Stimulated activated CD8-positive, alpha-beta memory T cell treated with anti-CD3 and anti-CD28 coated beads, Interleukin-12 subunit alpha, Interleukin-12 subunit beta, amount 100 ng/mL, for 4 hours (primary cell): ENCODE measurements around the gene RBP4.

ENCODE experiments used
- DNase-seq: peaks from one replicate; pipeline ENCODE4 v3.0.0-alpha.2; 2020; ENCODE audit warnings: low read depth

The RBP4 gene

GRCh38 chr10:93601146-93601773 is at the start of gene RBP4:
Gene RBP4 (minus strand): TSS chr10:93601235. CDS start chr10:93601028, 207 bp downstream.
- DNase-seq: no peak

DNA sequence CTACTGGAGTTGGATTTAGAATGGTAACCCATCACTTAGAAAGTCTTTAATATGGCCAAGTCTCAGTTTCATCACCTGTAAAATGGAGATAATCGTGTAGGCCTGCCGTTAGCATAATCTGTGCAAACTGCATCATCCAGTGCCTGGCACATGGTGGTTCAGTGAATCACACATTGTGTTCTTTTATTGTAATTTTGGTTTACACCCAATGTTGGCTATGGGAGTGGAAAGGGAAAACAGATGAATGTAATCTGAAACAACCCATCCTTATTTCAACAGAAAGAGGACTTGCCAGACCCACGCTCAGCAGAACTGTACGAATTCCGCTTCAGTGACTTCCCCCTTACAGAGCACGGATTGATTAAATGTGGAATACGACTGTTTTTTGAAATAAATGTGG is 38.8 kb upstream of the RBP4 start:
- DNase-seq: no peak

DNA sequence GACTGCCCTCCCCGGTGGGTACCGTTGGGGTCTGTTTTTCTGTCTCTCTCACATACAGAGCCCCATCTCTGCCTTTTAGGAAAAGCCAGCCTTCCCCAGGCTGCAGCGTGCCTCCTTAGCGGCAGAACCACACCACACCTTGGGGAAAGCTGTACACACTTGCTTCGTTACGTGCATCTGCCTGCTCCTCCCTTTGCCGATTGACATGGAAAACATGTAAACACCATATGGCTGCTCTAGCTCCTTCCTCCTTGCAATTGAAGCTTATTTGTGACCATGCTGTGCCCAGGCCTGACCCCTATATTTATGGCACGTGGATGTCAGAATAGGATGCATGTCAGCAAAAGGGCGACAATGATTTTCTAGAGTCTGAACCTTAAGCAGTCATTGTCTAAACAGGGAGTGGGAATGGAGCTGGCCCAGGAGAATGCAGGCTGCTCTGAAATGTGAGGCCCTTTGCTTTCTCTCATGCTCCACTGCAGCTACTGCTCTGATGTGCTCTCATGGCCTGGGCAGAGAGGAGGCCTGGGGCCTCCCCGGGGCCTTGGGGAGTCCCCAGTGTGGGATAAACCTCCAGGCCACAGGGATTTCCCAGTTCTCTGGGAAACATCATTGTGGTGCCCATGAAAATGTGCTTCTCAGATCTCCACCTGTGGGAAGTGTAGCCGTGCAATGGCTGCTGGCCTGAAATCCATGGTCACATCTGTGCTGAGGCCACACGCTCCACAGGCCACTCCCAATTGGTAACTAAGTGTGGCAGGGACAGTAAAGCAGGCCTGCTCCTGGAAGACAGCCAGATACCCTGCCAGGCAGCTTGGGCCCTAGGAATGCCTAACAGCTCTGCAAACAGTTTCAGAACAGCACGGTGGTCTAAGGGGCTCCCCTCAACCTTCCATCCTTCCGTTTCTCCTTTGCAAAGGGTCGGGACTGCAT is 29.9 kb upstream of the RBP4 start:
- no peak for DNase-seq

DNA sequence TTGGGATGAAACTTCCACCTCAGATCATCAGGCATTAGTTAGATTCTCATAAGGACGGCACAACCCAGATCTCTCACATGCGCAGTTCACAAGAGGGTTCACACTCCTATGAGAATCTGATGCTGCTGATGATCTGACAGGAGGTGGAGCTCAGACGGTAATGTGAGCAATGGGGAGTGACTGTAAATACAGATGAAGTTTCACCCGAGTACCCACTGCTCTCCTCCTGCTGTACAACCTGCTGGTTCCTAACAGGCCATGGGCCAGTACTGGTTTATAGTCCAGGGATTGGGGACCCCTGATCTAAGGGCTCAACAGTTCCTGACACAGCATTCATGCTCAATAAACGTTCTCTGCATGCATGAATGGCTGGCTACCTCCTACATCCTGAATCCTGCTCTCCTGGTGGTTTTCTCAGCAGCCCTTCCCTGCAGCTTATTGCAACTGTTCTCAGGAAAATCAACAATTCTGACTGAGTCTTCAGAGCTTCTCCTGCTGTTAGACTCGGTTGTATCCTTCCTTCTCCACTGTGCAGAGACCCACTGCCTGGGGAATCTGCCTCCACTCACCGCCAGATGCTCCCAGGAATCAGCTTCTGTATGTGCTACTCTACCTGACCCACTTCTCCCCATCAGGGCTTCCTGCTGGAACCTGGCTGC is 28.7 kb upstream of the RBP4 start:
- no peak for DNase-seq

- DNase-seq: no peak
Measured at GRCh38 chr10:93628858-93629257, 27.8 kb upstream of the RBP4 start.

- no peak for DNase-seq
Measured at GRCh38 chr10:93622942-93623341, 21.9 kb upstream of the RBP4 start.

DNA sequence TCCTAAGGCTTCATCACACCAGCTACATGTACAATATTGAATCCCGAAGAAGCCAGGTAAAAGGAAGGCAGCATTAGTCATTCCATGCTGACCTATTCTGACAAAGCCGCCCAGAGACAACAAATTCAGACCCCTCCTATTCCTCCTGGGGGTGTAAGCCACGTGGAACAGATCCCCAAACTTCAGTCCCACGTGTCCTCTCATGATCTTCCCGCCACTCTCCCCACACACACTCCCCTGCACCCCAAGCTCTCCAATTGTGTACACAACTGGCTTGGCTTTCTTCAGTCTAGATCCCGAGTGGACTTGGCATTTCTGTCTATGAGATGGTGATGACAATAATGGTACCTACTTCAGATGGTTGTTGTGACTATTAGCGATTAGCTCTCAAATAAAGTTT is 19.9 kb upstream of the RBP4 start:
- no peak for DNase-seq

GRCh38 chr10:93615576-93616235 is 14.7 kb upstream of the RBP4 start:
- DNase-seq: no peak

DNA sequence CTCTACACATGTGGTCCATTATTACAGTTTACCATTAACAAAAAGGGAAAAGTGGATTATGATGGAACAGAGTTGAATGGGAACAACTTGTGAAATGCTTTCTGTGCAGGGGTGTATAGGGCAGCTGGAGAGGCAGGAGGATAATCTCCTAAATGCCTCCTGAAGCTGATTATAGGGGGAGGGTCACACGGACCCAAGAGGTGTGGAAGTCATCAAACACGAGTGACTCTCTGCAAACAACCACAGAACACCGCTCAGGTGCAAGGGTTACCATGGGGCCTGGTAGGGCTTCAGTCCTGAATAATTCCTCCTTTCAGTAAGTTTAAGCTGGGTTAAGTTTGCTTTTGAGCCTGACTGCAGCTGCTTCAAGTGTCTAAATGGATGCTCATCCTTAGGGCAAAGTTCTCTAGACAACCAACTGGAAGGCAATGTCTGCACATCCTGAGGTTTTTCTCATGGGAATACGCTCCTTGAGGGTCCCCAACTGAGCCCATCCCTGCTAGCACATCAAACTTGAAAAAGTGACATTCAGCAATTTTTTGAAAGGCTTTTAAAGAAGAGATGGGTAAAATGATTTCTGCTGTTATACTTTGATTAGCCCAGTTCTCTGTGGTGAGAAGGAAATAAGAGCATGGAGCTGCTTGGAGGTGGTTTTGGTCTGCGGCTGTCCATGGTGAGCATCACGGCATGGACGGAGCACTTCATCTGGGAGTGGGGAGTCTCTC is 13.2 kb upstream of the RBP4 start:
- DNase-seq: no peak

DNA sequence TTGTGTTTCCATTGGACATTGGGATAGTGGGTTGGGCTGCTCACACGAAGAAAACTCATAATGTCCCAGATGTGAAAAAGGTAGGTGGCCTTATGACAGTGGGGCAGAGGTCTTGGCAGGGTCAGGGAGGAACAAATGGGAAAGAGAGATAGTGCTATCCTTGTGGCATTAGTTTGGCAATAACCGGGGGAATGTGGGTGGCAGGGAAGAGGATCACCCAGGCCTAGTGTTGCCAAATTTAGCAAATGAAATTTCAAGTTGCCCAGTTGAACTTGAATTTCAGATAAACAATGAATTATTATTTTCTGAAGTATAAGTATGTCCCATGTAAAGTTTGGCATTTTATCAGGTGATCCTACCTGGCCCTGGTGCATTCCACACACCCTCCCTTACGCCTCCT is 12.1 kb upstream of the RBP4 start:
- no peak for DNase-seq

GRCh38 chr10:93612311-93612710 is 11.3 kb upstream of the RBP4 start, which contains the start of gene PDE6C:
Gene PDE6C (plus strand): TSS chr10:93612537. CDS start chr10:93612726, 189 bp downstream.
- no peak for DNase-seq

DNA sequence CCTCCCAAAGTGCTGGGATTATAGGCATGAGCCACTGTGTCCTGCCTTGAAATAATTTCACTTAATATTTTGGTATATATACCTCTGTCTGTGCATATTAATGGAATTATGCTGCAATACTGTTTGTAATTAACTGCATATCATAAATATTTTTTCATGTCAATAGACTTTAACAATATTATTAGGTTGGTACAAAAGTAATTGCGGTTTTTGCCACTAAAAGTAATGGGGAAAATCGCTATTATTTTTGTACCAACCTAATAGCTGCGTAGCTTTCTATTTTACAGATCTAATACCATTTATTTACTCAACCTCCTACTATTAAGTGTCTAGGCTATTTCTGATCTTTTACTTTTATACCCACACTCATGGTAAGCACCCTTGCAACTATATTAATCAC is 7.4 kb upstream of the RBP4 start:
- no peak for DNase-seq

DNA sequence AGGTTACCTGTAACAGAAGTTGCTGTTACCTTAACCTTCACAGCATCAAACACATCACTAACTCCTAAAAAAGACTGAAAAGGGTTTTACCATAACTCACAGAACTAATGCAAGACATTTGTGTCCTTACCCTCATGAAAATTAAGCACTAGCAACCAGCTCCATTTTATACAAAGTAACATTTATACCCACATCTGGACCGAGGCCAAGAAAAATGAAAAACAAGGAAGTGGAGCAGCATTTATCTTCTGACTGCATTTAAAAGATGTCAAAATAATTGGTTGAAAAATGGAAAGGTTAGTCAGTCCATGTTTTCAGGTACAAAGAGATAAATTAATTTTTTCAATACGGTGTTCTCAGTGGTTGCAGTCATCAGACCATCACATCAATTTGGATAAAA is 3.1 kb upstream of the RBP4 start:
- no peak for DNase-seq

DNA sequence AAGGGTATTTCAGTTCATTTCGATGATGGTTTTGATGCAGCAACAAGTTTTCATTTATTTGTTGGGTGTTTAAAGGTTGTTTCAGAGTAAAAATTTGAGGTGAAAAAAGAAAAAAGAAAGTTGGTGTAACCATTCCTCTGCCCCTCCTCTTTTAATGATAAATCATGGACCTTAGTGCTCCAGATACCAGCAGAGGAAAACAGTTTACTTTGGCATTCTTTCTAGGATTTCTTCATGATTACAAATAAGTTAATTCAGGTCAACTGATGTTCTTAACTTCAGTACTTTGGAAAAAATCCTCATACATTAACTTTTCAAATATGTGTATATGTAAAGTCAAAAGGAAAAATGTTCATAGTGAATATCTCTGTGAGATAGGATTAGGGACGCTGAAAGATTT is 2.0 kb upstream of the RBP4 start:
- no peak for DNase-seq

GRCh38 chr10:93601774-93602162 is 733 bp upstream of the RBP4 start:
- DNase-seq: no peak

DNA sequence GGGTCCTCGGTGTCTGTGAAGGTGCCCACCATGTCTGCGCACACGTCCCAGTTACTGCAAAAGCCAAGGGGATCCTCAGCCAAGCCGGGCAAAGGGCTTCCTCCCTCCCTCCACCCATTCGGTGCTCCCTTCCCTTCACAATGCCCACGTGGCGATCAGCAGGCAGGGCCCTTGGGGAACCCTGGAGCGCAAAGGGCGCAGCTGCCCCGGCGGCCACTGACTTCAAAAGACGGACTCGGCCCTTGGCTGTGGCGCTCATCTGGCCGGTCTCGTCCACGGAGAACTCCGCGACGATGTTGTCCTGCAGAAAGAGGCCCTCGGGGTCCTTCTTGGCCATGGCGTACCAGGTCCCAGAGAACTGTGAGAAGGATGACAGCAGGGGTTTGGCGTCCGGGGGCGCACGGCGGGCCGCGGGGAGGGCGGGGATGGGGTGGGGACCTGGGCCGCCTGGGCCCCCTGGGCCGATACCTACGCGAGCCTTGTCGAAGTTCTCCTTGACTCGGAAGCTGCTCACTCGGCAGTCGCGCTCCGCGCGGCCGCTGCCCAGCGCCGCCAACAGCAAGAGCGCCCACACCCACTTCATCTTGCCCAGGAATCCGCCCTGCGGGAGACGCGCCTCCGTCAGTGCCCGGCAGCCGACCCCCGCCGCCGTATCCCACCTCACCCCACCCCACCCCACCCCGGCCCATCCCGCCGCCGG is 439 bp downstream of the RBP4 start:
- DNase-seq: no peak

DNA sequence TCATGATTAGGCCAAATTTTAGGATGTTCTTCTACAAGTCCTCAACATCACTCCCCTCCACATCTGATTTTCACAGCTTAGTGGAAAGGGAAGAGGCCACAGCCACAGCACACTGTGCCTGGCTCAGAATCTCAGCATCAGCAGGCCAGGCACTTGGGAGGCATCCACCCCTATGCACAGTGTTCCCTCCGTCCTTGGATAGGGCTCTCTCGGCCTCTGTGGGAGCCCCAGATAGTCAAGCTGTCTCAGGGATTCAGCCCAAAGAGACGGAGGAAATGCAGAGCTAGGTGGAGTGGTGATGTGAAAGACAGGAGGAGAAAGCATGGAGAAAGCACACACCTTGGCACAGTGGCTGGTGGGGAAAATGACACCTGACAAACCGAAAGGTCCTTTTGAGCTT is 1.3 kb downstream of the RBP4 start:
- DNase-seq: no peak

DNA sequence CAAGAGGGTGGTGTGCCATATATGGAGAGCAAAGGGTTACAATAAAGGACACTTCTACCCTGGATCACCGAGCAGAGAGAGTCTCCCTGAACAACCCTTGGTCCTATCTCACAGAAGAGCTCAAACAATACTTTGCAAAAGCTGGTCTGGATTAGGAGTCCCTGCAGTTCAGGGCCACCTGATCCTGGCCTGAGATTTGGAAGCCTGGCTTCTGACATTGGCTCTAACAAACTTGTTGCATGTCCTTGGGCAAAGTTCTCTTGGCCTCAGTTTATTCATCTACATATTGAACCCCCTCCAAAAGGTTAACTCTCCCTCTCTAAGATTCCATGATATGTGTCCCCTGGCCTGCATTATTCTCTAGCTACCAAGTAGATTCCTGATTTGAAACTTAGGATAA is 1.7 kb downstream of the RBP4 start:
- no peak for DNase-seq

DNA sequence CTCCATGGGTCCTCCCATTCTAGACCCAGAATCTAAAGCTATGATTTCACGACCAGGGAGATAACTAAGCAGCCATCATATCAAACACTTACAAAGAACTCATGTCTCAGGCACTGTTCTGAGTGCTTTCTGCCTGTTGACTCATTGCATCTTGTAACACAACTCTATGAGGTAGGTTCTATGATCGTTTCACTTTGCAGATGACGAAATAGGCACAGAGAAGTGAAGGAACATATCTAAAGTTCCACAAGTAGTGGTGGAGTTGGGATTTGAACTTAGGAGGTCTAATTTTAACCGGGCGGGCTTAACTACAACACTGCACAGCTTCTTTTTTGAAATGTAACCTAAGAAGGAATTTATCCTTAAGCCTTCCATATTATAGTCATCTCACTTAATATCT is 2.9 kb downstream of the RBP4 start:
- no peak for DNase-seq

DNA sequence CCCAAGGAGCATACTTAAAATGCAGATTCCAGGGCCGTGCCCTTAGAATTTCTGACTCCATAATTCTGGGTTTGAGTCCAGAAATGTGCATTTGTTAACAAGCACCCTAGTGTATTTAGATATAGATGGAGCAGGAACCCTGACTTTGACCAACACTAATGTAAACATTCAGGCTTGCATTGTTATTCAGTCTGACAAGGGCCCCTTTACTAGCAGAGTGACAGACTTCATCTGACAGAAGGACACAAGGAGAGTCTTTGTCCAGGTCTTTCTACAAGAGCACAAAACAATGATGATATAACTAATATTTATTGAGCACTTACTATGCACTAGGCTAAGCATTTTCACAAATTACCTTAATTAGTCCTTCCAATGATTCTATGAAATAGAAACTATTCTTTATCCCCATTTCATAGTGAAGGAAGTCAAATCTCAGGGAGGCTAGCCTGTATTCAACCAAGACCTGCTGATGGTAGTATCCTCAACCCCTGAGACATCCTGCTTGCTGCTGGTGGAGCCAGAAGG is 3.9 kb downstream of the RBP4 start:
- DNase-seq: no peak

DNA sequence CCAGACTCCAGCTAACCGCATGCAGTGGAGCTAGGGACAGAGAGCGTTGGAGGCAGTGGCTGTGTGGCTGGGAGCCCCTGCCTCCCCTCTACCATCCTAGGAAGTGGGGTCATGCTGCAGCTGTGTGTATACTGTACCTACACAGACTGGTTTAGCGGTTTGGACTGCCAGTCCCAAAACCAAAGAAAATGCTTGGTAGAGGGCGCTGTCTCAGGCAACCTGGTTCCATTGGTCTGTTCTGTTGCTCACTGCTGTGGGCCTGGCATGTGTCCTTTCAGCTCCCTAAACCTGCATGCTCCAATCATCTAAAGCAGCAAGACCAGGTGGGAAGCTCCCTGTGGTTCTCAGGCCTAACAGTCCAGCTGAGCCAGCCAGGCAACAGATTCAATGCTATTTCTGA is 4.5 kb downstream of the RBP4 start:
- DNase-seq: no peak
